H9 (cell line): Measurements from ENCODE around the gene UBAC1. TPM values are rescaled to one million over a fixed set of nuclear protein-coding genes. Genes with fewer than 3 reads are reported as not detected.

Experiments used
- DNase-seq: peaks from one replicate; pipeline ENCODE4 v3.0.0-alpha.2; 2017
- H2AFZ ChIP-seq: one replicate; pipeline ENCODE4 v1.6.1; 2013; ENCODE audit warnings: mild to moderate bottlenecking, low read length, control low read depth, moderate library complexity
- H2AK5ac ChIP-seq: 2 replicates; pipeline ENCODE4 v1.6.1; 2013; ENCODE audit warnings: low read length, control low read depth, mixed read lengths; ENCODE audit not compliant: insufficient read length
- H2BK120ac ChIP-seq: one replicate; pipeline ENCODE4 v1.6.1; 2013; ENCODE audit warnings: low read depth, mild to moderate bottlenecking, low read length, control low read depth, inconsistent platforms; ENCODE audit not compliant: poor library complexity, severe bottlenecking
- H2BK12ac ChIP-seq: 2 replicates; pipeline ENCODE4 v1.6.1; 2013; ENCODE audit warnings: low read length, control low read depth, mixed read lengths, low read depth; ENCODE audit not compliant: insufficient read length
- H2BK15ac ChIP-seq: 2 replicates; pipeline ENCODE4 v1.6.1; 2013; ENCODE audit warnings: low read depth, low read length, control low read depth
- H2BK20ac ChIP-seq: one replicate; pipeline ENCODE4 v1.6.1; 2013; ENCODE audit warnings: low read depth, mild to moderate bottlenecking, low read length, control low read depth, inconsistent platforms; ENCODE audit not compliant: poor library complexity, severe bottlenecking
- H2BK5ac ChIP-seq: 2 replicates; pipeline ENCODE4 v1.6.1; 2013; ENCODE audit warnings: low read length, control low read depth, mixed read lengths; ENCODE audit not compliant: insufficient read length
- H3K14ac ChIP-seq: 2 replicates; pipeline ENCODE4 v1.6.1; 2013; ENCODE audit warnings: low read length, control low read depth; ENCODE audit not compliant: insufficient read depth
- H3K18ac ChIP-seq: 2 replicates; pipeline ENCODE4 v1.6.1; 2013; ENCODE audit warnings: low read depth, mild to moderate bottlenecking, mixed read lengths, low read length, control low read depth; ENCODE audit not compliant: insufficient read length
- H3K23ac ChIP-seq: 2 replicates; pipeline ENCODE4 v1.6.1; 2013; ENCODE audit warnings: low read length, control low read depth, mixed read lengths, low read depth; ENCODE audit not compliant: insufficient read length
- H3K23me2 ChIP-seq: 2 replicates; pipeline ENCODE4 v1.6.1; 2013; ENCODE audit warnings: low read depth, mild to moderate bottlenecking, mixed read lengths, low read length, control low read depth; ENCODE audit not compliant: insufficient read length, poor library complexity, severe bottlenecking
- H3K27ac ChIP-seq: 2 replicates; pipeline ENCODE4 v1.5.1; 2013; ENCODE audit warnings: low read length, control low read depth, mixed read lengths, low read depth; ENCODE audit not compliant: insufficient read length
- H3K27me3 ChIP-seq: 2 replicates; pipeline ENCODE4 v1.6.1; 2013; ENCODE audit warnings: low read length, control low read depth, inconsistent platforms; ENCODE audit not compliant: insufficient read depth
- H3K4ac ChIP-seq: 2 replicates; pipeline ENCODE4 v1.6.1; 2013; ENCODE audit warnings: low read depth, mild to moderate bottlenecking, control low read depth, inconsistent platforms, low read length, moderate library complexity
- H3K4me1 ChIP-seq: 2 replicates; pipeline ENCODE4 v1.6.1; 2013; ENCODE audit warnings: low read length, control low read depth, inconsistent platforms; ENCODE audit not compliant: insufficient read depth
- H3K4me2 ChIP-seq: 2 replicates; pipeline ENCODE4 v1.6.1; 2013; ENCODE audit warnings: low read length, control low read depth, mixed read lengths; ENCODE audit not compliant: insufficient read length, insufficient read depth
- H3K56ac ChIP-seq: 2 replicates; pipeline ENCODE4 v1.6.1; 2013; ENCODE audit warnings: low read depth, mild to moderate bottlenecking, mixed read lengths, low read length, control low read depth; ENCODE audit not compliant: insufficient read length
- H3K79me1 ChIP-seq: 2 replicates; pipeline ENCODE4 v1.6.1; 2013; ENCODE audit warnings: low read depth, mild to moderate bottlenecking, moderate library complexity, low read length, control low read depth, inconsistent platforms; ENCODE audit not compliant: insufficient read depth, poor library complexity, severe bottlenecking
- H3K79me2 ChIP-seq: 2 replicates; pipeline ENCODE4 v1.6.1; 2013; ENCODE audit warnings: low read length, control low read depth, inconsistent platforms; ENCODE audit not compliant: insufficient read depth
- H3K9ac ChIP-seq: 2 replicates; pipeline ENCODE4 v1.6.1; 2013; ENCODE audit warnings: low read length, control low read depth, mixed read lengths; ENCODE audit not compliant: insufficient read length; ENCODE audit errors: extremely low read depth
- H3K9me3 ChIP-seq: one replicate; pipeline ENCODE4 v1.6.1; 2013; ENCODE audit warnings: low read depth, low read length, inconsistent platforms; ENCODE audit not compliant: control insufficient read depth
- H3T11ph ChIP-seq: one replicate; pipeline ENCODE4 v1.6.1; 2013; ENCODE audit warnings: mild to moderate bottlenecking, low read length, control low read depth, inconsistent platforms
- H4K20me1 ChIP-seq: one replicate; pipeline ENCODE4 v1.6.1; 2013; ENCODE audit not compliant: control insufficient read depth, insufficient read length, insufficient read depth
- H4K5ac ChIP-seq: 2 replicates; pipeline ENCODE4 v1.6.1; 2013; ENCODE audit warnings: low read depth, mild to moderate bottlenecking, mixed read lengths, low read length, control low read depth; ENCODE audit not compliant: insufficient read length
- H4K8ac ChIP-seq: replicated peaks from 2 replicates; pipeline ENCODE4 v1.6.1; 2013; ENCODE audit warnings: low read length, control low read depth, mixed read lengths, low read depth; ENCODE audit not compliant: insufficient read length
- H4K91ac ChIP-seq: 2 replicates; pipeline ENCODE4 v1.6.1; 2013; ENCODE audit warnings: low read depth, mild to moderate bottlenecking, moderate library complexity, mixed read lengths, low read length, control low read depth; ENCODE audit not compliant: insufficient read length
- H3K27ac Mint-ChIP-seq, 3 experiments: 2 replicates in 2 of 3; 3 replicates in 1 of 3; pipeline ENCODE4 v1.8.0; 2020 to 2021; ENCODE audit warnings: mixed read lengths in 3 of 3, mild to moderate bottlenecking in 1 of 3, moderate library complexity in 1 of 3
- H3K27me3 Mint-ChIP-seq: 2 replicates; pipeline ENCODE4 v1.8.0; 2021; ENCODE audit warnings: low read depth, mild to moderate bottlenecking, moderate library complexity, mixed read lengths
- H3K36me3 Mint-ChIP-seq, 3 experiments: 2 replicates in 2 of 3; 3 replicates in 1 of 3; pipeline ENCODE4 v1.8.0; 2020 to 2021; ENCODE audit warnings: low read depth in 3 of 3, mixed read lengths in 3 of 3; ENCODE audit not compliant: insufficient read depth in 1 of 3
- H3K4me1 Mint-ChIP-seq, 2 experiments: 2 replicates each; pipeline ENCODE4 v1.8.0; 2020; ENCODE audit warnings: mixed read lengths in 2 of 2
- H3K4me3 Mint-ChIP-seq, 2 experiments: 2 replicates in 1 of 2; 3 replicates in 1 of 2; pipeline ENCODE4 v1.8.0; 2020 to 2021; ENCODE audit warnings: mild to moderate bottlenecking in 2 of 2, mixed read lengths in 2 of 2, moderate library complexity in 1 of 2
- H3K9me3 Mint-ChIP-seq, 2 experiments: 2 replicates in 1 of 2; 3 replicates in 1 of 2; pipeline ENCODE4 v1.8.0; 2020; ENCODE audit warnings: mild to moderate bottlenecking in 2 of 2, mixed read lengths in 2 of 2, moderate library complexity in 1 of 2
- WGBS: extraction: QIAGEN DNeasy Blood & Tissue Kit; methylation state at CpG from one replicate; pipeline ENCODE4 v1.1.7; 2013; ENCODE audit warnings: missing lambda C conversion rate, low lambda C conversion rate, mixed read lengths; ENCODE audit not compliant: insufficient read length; ENCODE audit errors: extremely low coverage; 5-methylcytosine and 5-hydroxymethylcytosine counted together
- total RNA-seq: library from RNA; stranded (reverse); gene quantifications from 2 replicates; pipeline ENCODE4 v1.2.1, GENCODE V29; 2021
- TF ChIP-seq, protein P1 (sequence below): fragments of 200-600 bp; sonication (generic); conservative IDR thresholded peaks from 3 replicates; pipeline ENCODE4 v1.8.0; 2021; ENCODE audit warnings: antibody characterized with exemption, mild to moderate bottlenecking

Gene UBAC1
- total RNA-seq, 1 experiment from 2014 or later = 47.5 TPM

DNA sequence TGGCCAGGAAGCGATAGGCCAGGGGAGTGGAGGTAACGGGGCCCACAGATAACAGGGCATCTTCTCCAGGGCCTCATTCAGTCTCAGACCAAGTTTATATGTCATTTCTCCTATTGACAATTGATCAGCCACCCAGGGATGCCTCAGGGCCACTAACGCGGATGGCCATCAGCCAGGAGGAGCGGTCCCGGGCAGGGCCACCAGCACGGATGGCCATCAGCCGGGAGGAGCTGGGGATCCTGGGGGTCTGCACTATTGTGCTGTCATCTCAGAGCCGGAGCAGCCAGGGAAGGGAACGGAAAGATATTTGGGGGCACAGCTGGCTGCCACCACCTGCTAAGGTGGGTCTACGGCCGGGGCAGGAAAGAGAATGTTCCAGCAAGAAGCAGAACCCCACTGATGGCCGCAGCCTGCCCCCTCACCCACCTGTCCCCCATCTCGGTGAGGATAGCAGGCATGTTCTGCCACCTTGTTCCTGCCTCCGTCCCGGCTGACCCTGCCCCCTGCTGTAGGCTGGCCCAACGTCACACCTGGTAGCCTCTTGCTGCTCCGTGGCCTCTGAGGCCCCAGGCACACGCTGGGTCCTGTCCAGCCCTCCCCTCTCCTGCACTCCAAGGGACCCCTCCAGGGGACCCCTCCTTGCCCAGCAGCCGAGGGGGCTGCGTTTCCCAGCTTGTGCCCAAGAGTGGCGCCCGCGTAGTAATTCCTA is 21.5 kb upstream of the UBAC1 start:
- no peak overlapping the region for H2BK20ac ChIP-seq
- H3K79me1 ChIP-seq = no peaks in the 10 kb centered on the region
- H3K23me2 ChIP-seq = no peaks in the 10 kb centered on the region
- no peak overlapping the region for H2BK120ac ChIP-seq
- Mint-ChIP-seq H3K4me3 (no peak overlapping the region), H3K27me3 (no peaks in the 10 kb centered on the region), H3K36me3 (no peaks in the 10 kb centered on the region), H3K4me1 (peaks cover 3 to 10% of the 10 kb centered on the region in 2 experiments; a peak in 3 of 4 replicates), H3K9me3 (no peaks in the 10 kb centered on the region), H3K27ac (no peak overlapping the region)
- no peaks in the 10 kb centered on the region for H3K27me3 ChIP-seq
- no CpG with 5 or more reads among the region's 24 CpGs for WGBS
- H3T11ph ChIP-seq = no peak overlapping the region
- no peaks in the 10 kb centered on the region for H3K4me1 ChIP-seq
- H4K5ac ChIP-seq = no peak overlapping the region
- TF ChIP-seq, protein P1, sequence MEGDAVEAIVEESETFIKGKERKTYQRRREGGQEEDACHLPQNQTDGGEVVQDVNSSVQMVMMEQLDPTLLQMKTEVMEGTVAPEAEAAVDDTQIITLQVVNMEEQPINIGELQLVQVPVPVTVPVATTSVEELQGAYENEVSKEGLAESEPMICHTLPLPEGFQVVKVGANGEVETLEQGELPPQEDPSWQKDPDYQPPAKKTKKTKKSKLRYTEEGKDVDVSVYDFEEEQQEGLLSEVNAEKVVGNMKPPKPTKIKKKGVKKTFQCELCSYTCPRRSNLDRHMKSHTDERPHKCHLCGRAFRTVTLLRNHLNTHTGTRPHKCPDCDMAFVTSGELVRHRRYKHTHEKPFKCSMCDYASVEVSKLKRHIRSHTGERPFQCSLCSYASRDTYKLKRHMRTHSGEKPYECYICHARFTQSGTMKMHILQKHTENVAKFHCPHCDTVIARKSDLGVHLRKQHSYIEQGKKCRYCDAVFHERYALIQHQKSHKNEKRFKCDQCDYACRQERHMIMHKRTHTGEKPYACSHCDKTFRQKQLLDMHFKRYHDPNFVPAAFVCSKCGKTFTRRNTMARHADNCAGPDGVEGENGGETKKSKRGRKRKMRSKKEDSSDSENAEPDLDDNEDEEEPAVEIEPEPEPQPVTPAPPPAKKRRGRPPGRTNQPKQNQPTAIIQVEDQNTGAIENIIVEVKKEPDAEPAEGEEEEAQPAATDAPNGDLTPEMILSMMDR = no peak
- no peaks in the 10 kb centered on the region for H3K79me2 ChIP-seq
- H3K9me3 ChIP-seq = no peaks in the 10 kb centered on the region
- no peak overlapping the region for H2BK5ac ChIP-seq
- H2AK5ac ChIP-seq = no peak overlapping the region
- no peaks in the 10 kb centered on the region for H4K20me1 ChIP-seq
- DNase-seq = no peak
- no peak overlapping the region for H2BK12ac ChIP-seq
- H3K9ac ChIP-seq = no peak overlapping the region
- no peak overlapping the region; the same call in 1 of the 2 replicates for H3K14ac ChIP-seq
- no peak overlapping the region for H3K18ac ChIP-seq
- no peak overlapping the region for H4K8ac ChIP-seq
- H3K23ac ChIP-seq = no peak overlapping the region
- H2BK15ac ChIP-seq = no peak overlapping the region
- H3K27ac ChIP-seq = no peak overlapping the region
- no peak overlapping the region for H3K4me2 ChIP-seq
- no peak overlapping the region for H2AFZ ChIP-seq
- no peak overlapping the region for H4K91ac ChIP-seq
- H3K56ac ChIP-seq = no peak overlapping the region
- no peak overlapping the region for H3K4ac ChIP-seq
